NCI-H1436 treated with DMSO at 0.1 percent for 48 hours (cell line): ENCODE measurements around the gene CSK.
A peak's percentile ranks its signal among the peaks of the same experiment; 100 is the strongest.

Experiments used
- DNase-seq: peaks from one replicate; lab custom pipeline; 2025; lab: John Stamatoyannopoulos, UW

The CSK gene

GRCh38 chr15:74826364-74826819 is 44.5 kb downstream of the CSK start, which contains the start of gene CPLX3:
Gene CPLX3 (plus strand): TSS chr15:74826627. CDS start chr15:74826704, 77 bp downstream.
- DNase-seq: no peak

GRCh38 chr15:74826921-74827320 is 45.0 kb downstream of the CSK start:
- no peak for DNase-seq

GRCh38 chr15:74827614-74828013 is 45.7 kb downstream of the CSK start:
- DNase-seq: no peak

- DNase-seq: no peak
Measured at GRCh38 chr15:74828835-74829234, 47.0 kb downstream of the CSK start.

- no peak for DNase-seq
Measured at GRCh38 chr15:74829486-74829885, 47.6 kb downstream of the CSK start.

- no peak for DNase-seq
Measured at GRCh38 chr15:74829991-74830390, 48.1 kb downstream of the CSK start.

- DNase-seq: no peak
Measured at GRCh38 chr15:74830868-74831267, 49.0 kb downstream of the CSK start.

- DNase-seq: no peak
Measured at GRCh38 chr15:74831813-74832495, 50.1 kb downstream of the CSK start.

GRCh38 chr15:74832826-74833225 is 50.9 kb downstream of the CSK start:
- no peak for DNase-seq

GRCh38 chr15:74833376-74834107 is 51.7 kb downstream of the CSK start:
- no peak for DNase-seq

GRCh38 chr15:74835312-74835823 is 53.5 kb downstream of the CSK start:
- no peak for DNase-seq

- DNase-seq: no peak
Measured at GRCh38 chr15:74836846-74837245, 55.0 kb downstream of the CSK start.

- DNase-seq: no peak
Measured at GRCh38 chr15:74837482-74838136, 55.7 kb downstream of the CSK start.

- no peak for DNase-seq
Measured at GRCh38 chr15:74838137-74838516, 56.2 kb downstream of the CSK start.

- no peak for DNase-seq
Measured at GRCh38 chr15:74838746-74839525, 57.1 kb downstream of the CSK start.

- DNase-seq: no peak
Measured at GRCh38 chr15:74839526-74840395, 57.9 kb downstream of the CSK start.

GRCh38 chr15:74840851-74841775 is 59.2 kb downstream of the CSK start:
- DNase-seq: no peak

GRCh38 chr15:74841891-74842373 is 60.1 kb downstream of the CSK start:
- no peak for DNase-seq

GRCh38 chr15:74842581-74843444 is 60.9 kb downstream of the CSK start, which contains the start of gene ULK3:
Gene ULK3 (minus strand): TSS chr15:74843156. CDS start chr15:74843105, 51 bp downstream.
- peak; percentile 42 for DNase-seq
